ENCODE data around the gene BCL6B. TPM values are rescaled to one million over a fixed set of nuclear protein-coding genes. Genes with fewer than 3 reads are reported as not detected.

The BCL6B gene
- total RNA-seq, 1 donor from 2014 or later = 13.4 TPM

GRCh38 chr17:7072406-7072805 is 49.6 kb downstream of the BCL6B start:
- no peak for TF ChIP-seq CTCF (IDR thresholded peaks at IDR 0.05)
- no peaks in the 10 kb centered on the region for H3K36me3 ChIP-seq
- H3K27me3 ChIP-seq (ENCODE audit: low read depth) = no peaks in the 10 kb centered on the region
- H3K4me3 ChIP-seq = no peak overlapping the region
- no peak for ATAC-seq
- H3K4me1 ChIP-seq = no peaks in the 10 kb centered on the region
- intact Hi-C loops (cut with DNase I) = no loop called here
- H3K9me3 ChIP-seq = peaks cover 5% of the 10 kb centered on the region
- no peak for DNase-seq
- no peak overlapping the region for H3K27ac ChIP-seq

- H3K4me3 ChIP-seq = no peak overlapping the region
- intact Hi-C loops (cut with DNase I) = no loop called here
- H3K4me1 ChIP-seq = peaks cover 4% of the 10 kb centered on the region
- H3K36me3 ChIP-seq = no peaks in the 10 kb centered on the region
- no peak for TF ChIP-seq CTCF (IDR thresholded peaks at IDR 0.05)
- no peaks in the 10 kb centered on the region for H3K9me3 ChIP-seq
- DNase-seq = no peak
- no peak overlapping the region for H3K27ac ChIP-seq
- H3K27me3 ChIP-seq (ENCODE audit: low read depth) = no peaks in the 10 kb centered on the region
- ATAC-seq = no peak
These were observed 52.1 kb downstream of the BCL6B start for GRCh38 chr17:7074931-7075330.

GRCh38 chr17:7077911-7078546 is 55.2 kb downstream of the BCL6B start:
- no peak overlapping the region for H3K4me3 ChIP-seq
- no peaks in the 10 kb centered on the region for H3K36me3 ChIP-seq
- DNase-seq = no peak
- no peaks in the 10 kb centered on the region for H3K27me3 ChIP-seq (ENCODE audit: low read depth)
- TF ChIP-seq CTCF (IDR thresholded peaks at IDR 0.05) = no peak
- no peak overlapping the region for H3K27ac ChIP-seq
- H3K9me3 ChIP-seq = no peaks in the 10 kb centered on the region
- intact Hi-C loops (cut with DNase I) = no loop called here
- no peak for ATAC-seq
- peaks cover 14% of the 10 kb centered on the region for H3K4me1 ChIP-seq

GRCh38 chr17:7078711-7079110 is 55.9 kb downstream of the BCL6B start:
- Histone ChIP-seq H3K4me1 (peaks cover 14% of the 10 kb centered on the region), H3K9me3 (no peaks in the 10 kb centered on the region), H3K27me3 (ENCODE audit: low read depth) (no peaks in the 10 kb centered on the region), H3K4me3 (no peak overlapping the region), H3K36me3 (no peaks in the 10 kb centered on the region), H3K27ac (no peak overlapping the region)
- DNase-seq = no peak
- no peak for ATAC-seq
- intact Hi-C loops (cut with DNase I) = no loop called here
- no peak for TF ChIP-seq CTCF (IDR thresholded peaks at IDR 0.05)

Other genes with a start within 250 kb of the BCL6B start
- not detected for gene FBXO39, start 246.8 kb upstream of the BCL6B start, total RNA-seq
- gene TEKT1, start 191.3 kb upstream of the BCL6B start, total RNA-seq = 9.7 TPM
- 0.86 TPM for gene ALOX12, start 27.0 kb upstream of the BCL6B start, total RNA-seq
- 300 TPM for gene RNASEK, start 10.4 kb upstream of the BCL6B start, total RNA-seq
- 9.9 TPM for gene SLC16A13, start 13.0 kb downstream of the BCL6B start, total RNA-seq
- gene SLC16A11, start 21.0 kb downstream of the BCL6B start, total RNA-seq = 7.7 TPM
- gene CLEC10A, start 57.2 kb downstream of the BCL6B start, total RNA-seq = 7.7 TPM
- 1.3 TPM for gene ASGR2, start 91.8 kb downstream of the BCL6B start, total RNA-seq
- 5.1 TPM for gene ASGR1, start 156.3 kb downstream of the BCL6B start, total RNA-seq
- 29.3 TPM for gene DLG4, start 196.8 kb downstream of the BCL6B start, total RNA-seq
- 576 TPM for gene ACADVL, start 196.9 kb downstream of the BCL6B start, total RNA-seq
- gene DVL2, start 211.5 kb downstream of the BCL6B start, total RNA-seq = 46.4 TPM
- 33.9 TPM for gene PHF23, start 216.4 kb downstream of the BCL6B start, total RNA-seq
- 587 TPM for gene GABARAP, start 219.4 kb downstream of the BCL6B start, total RNA-seq
- gene CTDNEP1, start 228.7 kb downstream of the BCL6B start, total RNA-seq = 140 TPM
- 33.2 TPM for gene ELP5, start 229.2 kb downstream of the BCL6B start, total RNA-seq
- gene CLDN7, start 239.4 kb downstream of the BCL6B start, total RNA-seq = 98.7 TPM

Measured in lower lobe of right lung (tissue), 2 donors.